ENCODE measurements around the gene AARSD1.

GRCh38 chr17:42979511-42980273 lies 15.4 kb upstream of the AARSD1 start, which contains the start of gene PTGES3L:
- no peak for TF ChIP-seq EZH2 (IDR thresholded peaks at IDR 0.05; ENCODE audit: borderline replicate concordance, low read depth, low read length, severe bottlenecking)
- no peak for TF ChIP-seq POLR2A (IDR thresholded peaks at IDR 0.05; ENCODE audit: low read depth, low read length)
- TF ChIP-seq, protein P1, sequence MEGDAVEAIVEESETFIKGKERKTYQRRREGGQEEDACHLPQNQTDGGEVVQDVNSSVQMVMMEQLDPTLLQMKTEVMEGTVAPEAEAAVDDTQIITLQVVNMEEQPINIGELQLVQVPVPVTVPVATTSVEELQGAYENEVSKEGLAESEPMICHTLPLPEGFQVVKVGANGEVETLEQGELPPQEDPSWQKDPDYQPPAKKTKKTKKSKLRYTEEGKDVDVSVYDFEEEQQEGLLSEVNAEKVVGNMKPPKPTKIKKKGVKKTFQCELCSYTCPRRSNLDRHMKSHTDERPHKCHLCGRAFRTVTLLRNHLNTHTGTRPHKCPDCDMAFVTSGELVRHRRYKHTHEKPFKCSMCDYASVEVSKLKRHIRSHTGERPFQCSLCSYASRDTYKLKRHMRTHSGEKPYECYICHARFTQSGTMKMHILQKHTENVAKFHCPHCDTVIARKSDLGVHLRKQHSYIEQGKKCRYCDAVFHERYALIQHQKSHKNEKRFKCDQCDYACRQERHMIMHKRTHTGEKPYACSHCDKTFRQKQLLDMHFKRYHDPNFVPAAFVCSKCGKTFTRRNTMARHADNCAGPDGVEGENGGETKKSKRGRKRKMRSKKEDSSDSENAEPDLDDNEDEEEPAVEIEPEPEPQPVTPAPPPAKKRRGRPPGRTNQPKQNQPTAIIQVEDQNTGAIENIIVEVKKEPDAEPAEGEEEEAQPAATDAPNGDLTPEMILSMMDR (IDR thresholded peaks at IDR 0.05; ENCODE audit: extremely low read depth in 1 of 2, insufficient read depth in 1 of 2, low read depth in 1 of 2, low read length in 2 of 2), result no peak
- TF ChIP-seq FOS (IDR thresholded peaks at IDR 0.05; ENCODE audit: borderline replicate concordance, insufficient read depth, low read length), result no peak
- no peak for TF ChIP-seq POLR2AphosphoS5 (IDR thresholded peaks at IDR 0.05; ENCODE audit: insufficient read depth, low read depth, low read length)
- no peak for TF ChIP-seq GATA2 (IDR thresholded peaks at IDR 0.05; ENCODE audit: insufficient read depth, insufficient read length, low read depth, low read length)
- TF ChIP-seq MYC (IDR thresholded peaks at IDR 0.05; ENCODE audit: low read depth, low read length), result no peak
- TF ChIP-seq MAX (IDR thresholded peaks at IDR 0.05; ENCODE audit: insufficient read depth, insufficient read length), result no peak

Measured in endothelial cell of umbilical vein (primary cell).